ENCODE results near the gene LETM1. TPM values are rescaled to one million over a fixed set of nuclear protein-coding genes. Genes with fewer than 3 reads are reported as not detected.

The LETM1 gene
- total and polyA plus RNA-seq, 2 of the 13 experiments (the other 11 are each of a cell fraction or from before 2014, with no cell fraction given), result 9.7 to 41.6 TPM

DNA sequence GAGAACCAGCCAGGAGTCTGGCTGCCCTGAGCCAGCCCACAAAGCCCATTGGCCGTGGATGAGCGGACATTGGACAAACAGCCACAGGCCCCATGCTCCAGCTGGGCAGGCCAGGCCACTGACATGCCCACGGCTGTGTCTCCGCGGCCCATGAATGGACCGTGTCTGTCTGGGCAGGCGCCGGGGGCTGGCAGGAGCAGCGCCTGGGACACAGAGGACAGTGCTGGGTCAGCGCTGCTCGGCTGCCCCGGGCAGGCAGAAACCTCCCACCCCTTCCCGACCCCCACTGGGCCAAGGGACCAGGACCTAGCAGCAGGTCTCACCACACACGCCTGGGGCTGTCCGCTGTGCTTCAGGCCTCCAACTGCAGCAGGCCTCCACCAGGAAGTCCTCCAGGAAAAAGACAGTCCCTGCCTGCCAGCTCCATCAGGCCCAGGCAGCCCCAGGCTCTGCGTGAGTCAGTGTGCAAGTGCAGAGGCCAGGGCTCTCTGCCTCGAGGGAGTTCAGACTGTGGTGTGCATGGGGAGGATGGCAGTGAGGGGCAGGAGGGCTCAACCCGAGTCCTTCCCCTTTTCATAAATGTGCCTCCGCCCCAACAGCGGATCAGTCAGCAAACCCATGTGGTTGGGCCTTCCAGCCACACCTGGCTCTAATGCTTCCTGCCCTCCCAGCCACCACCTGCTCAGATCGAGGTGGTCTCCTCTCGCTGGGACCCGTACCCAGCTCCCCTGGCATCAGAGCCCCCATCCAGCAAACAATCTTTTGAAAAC is 80.0 kb downstream of the LETM1 start (continued):
- TF ChIP-seq, protein P1, sequence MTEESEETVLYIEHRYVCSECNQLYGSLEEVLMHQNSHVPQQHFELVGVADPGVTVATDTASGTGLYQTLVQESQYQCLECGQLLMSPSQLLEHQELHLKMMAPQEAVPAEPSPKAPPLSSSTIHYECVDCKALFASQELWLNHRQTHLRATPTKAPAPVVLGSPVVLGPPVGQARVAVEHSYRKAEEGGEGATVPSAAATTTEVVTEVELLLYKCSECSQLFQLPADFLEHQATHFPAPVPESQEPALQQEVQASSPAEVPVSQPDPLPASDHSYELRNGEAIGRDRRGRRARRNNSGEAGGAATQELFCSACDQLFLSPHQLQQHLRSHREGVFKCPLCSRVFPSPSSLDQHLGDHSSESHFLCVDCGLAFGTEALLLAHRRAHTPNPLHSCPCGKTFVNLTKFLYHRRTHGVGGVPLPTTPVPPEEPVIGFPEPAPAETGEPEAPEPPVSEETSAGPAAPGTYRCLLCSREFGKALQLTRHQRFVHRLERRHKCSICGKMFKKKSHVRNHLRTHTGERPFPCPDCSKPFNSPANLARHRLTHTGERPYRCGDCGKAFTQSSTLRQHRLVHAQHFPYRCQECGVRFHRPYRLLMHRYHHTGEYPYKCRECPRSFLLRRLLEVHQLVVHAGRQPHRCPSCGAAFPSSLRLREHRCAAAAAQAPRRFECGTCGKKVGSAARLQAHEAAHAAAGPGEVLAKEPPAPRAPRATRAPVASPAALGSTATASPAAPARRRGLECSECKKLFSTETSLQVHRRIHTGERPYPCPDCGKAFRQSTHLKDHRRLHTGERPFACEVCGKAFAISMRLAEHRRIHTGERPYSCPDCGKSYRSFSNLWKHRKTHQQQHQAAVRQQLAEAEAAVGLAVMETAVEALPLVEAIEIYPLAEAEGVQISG (CRISPR knock-in tag; IDR thresholded peaks at IDR 0.05), result no peak; the same call in 1 of the 2 replicates
- no peak; the same call in 1 of the 2 replicates for TF ChIP-seq ZNF317 (CRISPR knock-in tag; IDR thresholded peaks at IDR 0.05)
- peak in 1 of 2 experiments; percentile 57; a peak in 1 of 4 replicates for TF ChIP-seq POLR2A (IDR thresholded peaks at IDR 0.05; ENCODE audit: insufficient read depth in 1 of 2, low read depth in 2 of 2, low read length in 2 of 2)
- TF ChIP-seq, protein P2, sequence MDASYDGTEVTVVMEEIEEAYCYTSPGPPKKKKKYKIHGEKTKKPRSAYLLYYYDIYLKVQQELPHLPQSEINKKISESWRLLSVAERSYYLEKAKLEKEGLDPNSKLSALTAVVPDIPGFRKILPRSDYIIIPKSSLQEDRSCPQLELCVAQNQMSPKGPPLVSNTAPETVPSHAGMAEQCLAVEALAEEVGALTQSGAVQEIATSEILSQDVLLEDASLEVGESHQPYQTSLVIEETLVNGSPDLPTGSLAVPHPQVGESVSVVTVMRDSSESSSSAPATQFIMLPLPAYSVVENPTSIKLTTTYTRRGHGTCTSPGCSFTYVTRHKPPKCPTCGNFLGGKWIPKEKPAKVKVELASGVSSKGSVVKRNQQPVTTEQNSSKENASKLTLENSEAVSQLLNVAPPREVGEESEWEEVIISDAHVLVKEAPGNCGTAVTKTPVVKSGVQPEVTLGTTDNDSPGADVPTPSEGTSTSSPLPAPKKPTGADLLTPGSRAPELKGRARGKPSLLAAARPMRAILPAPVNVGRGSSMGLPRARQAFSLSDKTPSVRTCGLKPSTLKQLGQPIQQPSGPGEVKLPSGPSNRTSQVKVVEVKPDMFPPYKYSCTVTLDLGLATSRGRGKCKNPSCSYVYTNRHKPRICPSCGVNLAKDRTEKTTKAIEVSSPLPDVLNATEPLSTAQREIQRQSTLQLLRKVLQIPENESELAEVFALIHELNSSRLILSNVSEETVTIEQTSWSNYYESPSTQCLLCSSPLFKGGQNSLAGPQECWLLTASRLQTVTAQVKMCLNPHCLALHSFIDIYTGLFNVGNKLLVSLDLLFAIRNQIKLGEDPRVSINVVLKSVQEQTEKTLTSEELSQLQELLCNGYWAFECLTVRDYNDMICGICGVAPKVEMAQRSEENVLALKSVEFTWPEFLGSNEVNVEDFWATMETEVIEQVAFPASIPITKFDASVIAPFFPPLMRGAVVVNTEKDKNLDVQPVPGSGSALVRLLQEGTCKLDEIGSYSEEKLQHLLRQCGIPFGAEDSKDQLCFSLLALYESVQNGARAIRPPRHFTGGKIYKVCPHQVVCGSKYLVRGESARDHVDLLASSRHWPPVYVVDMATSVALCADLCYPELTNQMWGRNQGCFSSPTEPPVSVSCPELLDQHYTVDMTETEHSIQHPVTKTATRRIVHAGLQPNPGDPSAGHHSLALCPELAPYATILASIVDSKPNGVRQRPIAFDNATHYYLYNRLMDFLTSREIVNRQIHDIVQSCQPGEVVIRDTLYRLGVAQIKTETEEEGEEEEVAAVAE (CRISPR knock-in tag; IDR thresholded peaks at IDR 0.05; ENCODE audit: borderline replicate concordance), result no peak
- TF ChIP-seq, protein P3, sequence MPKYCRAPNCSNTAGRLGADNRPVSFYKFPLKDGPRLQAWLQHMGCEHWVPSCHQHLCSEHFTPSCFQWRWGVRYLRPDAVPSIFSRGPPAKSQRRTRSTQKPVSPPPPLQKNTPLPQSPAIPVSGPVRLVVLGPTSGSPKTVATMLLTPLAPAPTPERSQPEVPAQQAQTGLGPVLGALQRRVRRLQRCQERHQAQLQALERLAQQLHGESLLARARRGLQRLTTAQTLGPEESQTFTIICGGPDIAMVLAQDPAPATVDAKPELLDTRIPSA (CRISPR knock-in tag; IDR thresholded peaks at IDR 0.05; ENCODE audit: borderline replicate concordance), result 0 out of 2 replicates have a peak, but pooled peaks have one; percentile 46
- TF ChIP-seq, protein P4, sequence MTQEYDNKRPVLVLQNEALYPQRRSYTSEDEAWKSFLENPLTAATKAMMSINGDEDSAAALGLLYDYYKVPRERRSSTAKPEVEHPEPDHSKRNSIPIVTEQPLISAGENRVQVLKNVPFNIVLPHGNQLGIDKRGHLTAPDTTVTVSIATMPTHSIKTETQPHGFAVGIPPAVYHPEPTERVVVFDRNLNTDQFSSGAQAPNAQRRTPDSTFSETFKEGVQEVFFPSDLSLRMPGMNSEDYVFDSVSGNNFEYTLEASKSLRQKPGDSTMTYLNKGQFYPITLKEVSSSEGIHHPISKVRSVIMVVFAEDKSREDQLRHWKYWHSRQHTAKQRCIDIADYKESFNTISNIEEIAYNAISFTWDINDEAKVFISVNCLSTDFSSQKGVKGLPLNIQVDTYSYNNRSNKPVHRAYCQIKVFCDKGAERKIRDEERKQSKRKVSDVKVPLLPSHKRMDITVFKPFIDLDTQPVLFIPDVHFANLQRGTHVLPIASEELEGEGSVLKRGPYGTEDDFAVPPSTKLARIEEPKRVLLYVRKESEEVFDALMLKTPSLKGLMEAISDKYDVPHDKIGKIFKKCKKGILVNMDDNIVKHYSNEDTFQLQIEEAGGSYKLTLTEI (CRISPR knock-in tag; conservative IDR thresholded peaks at IDR 0.05), result no peak
- TF ChIP-seq LCORL (IDR thresholded peaks at IDR 0.05), result no peak
- no peak for TF ChIP-seq LCORL (CRISPR knock-in tag; IDR thresholded peaks at IDR 0.05)
- TF ChIP-seq SALL1 (CRISPR knock-in tag; IDR thresholded peaks at IDR 0.05), result peak; percentile 59
- TF ChIP-seq, protein P5, sequence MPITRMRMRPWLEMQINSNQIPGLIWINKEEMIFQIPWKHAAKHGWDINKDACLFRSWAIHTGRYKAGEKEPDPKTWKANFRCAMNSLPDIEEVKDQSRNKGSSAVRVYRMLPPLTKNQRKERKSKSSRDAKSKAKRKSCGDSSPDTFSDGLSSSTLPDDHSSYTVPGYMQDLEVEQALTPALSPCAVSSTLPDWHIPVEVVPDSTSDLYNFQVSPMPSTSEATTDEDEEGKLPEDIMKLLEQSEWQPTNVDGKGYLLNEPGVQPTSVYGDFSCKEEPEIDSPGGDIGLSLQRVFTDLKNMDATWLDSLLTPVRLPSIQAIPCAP (CRISPR knock-in tag; IDR thresholded peaks at IDR 0.05; ENCODE audit: low read depth), result no peak
- TF ChIP-seq ZNF841 (CRISPR knock-in tag; IDR thresholded peaks at IDR 0.05; ENCODE audit: borderline replicate concordance), result no peak
